Stimulated activated CD8-positive, alpha-beta memory T cell treated with anti-CD3 and anti-CD28 coated beads, Interleukin-7, amount 100 ng/mL, for 24 hours (primary cell): ENCODE data around the gene PUS10.
"Not testable (repeated sequence)": the region's sequence is repeated elsewhere in the genome, so short reads cannot be mapped to it uniquely, and the experiment has no call there.

ENCODE experiments used
- DNase-seq: peaks from one replicate; pipeline ENCODE4 v3.0.0-alpha.2; 2020; ENCODE audit warnings: low read depth

Gene PUS10

DNA sequence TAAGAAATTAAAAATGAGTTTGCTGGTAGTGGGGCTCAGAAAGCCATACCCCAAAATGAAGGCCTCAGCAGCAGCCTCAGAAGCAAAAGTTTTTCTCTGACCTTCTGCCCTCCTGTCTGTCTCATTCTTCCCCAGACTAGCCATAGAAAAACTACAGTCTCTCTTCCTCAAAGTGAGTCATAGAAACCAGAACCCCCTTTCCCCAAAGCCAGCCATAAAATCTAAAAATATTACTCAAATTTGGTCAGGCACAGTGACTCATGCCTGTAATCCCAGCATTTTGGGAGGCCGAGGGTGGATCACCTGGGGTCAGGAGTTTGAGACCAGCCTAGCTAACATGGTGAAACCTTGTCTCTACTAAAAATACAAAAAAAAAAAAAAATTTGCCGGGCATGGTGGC, 5.8 kb downstream of the PUS10 start:
- DNase-seq: not testable (repeated sequence)

DNA sequence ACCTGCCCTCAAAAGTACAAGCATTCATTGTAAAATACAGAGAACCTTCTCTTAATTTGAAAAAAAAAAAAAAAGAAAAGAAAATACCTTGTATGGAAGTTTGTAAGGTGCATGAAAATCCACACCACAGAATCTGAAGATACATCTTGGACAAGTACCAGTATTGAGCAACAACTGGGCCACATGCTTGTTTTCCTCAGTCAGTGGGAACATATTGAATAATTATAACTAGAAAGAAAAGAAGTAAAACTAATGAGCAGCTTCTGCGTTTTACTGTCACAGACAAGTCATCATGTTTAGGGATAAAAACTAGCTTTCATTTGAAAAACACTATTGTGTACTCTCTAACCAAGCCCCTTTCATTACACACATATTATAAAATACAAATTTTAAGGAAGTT, 6.4 kb downstream of the PUS10 start:
- no peak for DNase-seq

DNA sequence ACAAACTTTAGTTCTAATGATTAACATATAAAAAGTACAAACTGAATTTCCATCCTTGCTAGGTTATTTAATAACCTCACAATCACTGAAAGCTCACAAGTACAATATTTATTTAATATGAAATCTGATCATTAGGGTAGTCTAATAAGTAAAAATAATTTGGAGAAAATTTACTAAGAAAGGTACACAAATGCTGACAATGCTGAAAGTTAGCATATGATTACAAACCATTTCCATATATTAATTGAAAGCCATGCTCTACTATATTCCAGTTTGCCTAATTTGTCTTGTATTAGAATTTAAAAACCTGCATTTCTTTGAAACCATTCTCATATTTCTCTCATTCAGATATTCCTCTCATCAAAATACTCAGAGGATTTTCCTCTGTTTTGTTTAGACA, 8.7 kb downstream of the PUS10 start:
- DNase-seq: no peak

DNA sequence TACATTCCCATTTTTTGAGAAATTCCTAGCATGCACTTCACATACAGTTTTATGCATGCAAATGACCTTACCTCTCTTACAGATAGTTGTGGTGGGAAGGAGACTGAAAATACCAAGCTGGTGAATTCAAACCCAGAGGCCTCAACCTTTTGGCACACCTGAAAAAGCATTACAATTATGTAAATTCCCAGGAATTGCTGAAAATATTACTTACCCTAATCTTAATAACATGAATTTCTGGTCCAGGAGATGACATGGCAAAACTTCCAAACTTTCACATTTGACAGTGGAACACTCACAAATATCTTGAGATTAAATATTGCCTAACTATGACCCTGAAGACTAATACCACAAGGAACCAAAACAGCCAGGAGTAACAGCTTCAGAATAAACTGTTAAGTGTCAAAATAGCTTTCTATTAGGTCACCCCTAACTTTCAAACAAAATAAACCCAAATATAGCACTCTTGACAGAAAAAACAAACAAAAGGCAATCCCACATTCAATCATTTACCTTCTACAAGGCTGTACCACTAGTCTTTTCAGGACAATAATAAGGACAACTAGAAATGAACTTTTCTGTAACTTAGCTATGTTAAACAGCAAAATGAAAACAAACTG, 11.5 kb downstream of the PUS10 start:
- no peak for DNase-seq

DNA sequence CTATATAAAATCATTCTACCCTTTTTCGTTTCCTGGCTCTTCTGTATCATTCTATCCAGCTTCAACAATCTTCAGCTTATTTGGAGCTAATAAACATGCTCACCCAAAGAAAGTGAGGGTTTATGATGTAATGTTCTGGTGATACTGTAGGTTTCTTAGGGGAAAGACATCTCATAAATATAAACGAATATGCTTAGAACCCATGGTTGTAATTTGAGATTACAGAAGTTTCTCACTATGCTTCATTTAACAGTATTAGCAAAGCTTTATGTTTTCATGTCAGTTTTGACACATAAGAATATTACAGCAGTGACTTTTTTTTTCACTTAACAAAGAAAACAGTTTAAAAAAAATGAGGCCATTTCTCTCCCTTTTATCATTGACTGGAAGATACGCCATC, 12.3 kb downstream of the PUS10 start:
- DNase-seq: no peak

DNA sequence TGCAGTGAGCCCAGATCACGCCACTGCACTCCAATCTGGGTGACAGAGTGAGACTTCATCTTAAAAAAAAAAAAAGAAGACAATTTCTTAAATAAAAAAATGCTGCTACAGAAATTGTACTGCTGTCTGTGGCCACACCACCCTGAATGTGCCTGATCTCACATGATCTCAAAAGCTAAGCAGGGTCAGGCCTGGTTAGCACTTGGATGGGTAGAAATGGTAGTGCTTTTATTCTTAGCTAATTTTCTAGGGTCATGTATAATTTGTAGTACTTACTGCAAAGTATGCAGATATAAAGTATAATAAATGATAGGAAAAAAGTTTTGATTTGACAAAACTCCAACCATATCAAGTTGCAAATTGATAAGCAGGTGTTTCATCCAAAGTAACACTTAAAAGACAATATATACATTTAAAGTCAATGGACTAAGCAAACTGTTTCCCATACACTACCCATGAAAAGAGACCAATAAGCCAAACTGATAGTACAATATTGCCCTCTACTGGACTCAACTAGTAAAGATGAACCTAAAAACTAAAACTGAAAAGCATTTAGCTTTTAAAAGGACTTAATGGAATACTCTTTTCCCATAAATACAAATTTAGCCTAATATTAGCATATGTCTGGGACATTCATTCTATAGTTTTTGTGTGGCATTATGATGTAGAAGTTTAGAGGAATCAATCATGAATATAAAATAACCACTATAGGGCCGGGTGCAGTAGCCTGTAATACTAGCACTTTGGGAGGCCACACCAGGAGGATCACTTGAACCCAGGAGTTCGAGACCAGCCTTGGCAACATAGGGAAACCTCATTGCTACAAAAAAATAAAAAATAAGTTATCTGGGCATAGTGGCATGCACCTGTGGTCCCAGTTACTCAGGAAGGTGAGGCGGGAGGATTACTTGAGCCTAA, 19.2 kb downstream of the PUS10 start:
- DNase-seq: no peak

DNA sequence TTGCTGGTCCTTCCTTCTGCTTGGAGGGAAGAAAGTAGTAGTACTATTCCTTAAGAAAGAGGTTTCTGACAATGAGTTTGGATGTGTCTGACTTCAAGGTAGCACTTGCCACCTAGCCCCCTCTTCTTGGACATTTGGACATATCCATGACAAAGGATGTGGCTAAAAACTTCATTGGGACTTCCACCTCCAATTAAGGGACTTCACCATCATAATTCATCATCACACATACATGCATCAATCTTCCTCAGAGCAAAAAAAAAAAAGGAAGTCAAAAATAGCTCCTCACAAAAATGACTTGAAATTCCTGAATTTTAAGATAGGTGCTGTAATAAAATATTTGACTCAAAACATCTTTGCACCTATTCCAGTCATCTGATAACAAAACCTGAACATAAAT, 23.9 kb downstream of the PUS10 start:
- no peak for DNase-seq

DNA sequence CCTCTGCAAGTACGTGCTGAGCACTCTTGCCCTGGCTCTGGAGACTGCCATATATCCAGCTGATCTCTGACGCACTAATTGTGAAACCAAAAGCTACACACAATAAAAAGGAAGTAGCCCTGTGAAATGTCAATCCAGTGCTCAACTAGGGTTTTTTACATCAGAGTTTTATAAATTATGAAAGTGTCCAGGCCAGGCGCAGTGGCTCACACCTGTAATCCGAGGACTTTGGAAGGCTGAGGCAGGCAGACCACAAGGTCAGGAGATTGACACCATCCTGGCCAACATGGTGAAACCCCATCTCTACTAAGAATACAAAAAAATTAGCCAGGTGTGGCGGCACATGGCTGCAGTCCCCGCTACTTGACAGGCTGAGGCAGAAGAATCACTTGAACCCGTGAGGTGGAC, 25.1 kb downstream of the PUS10 start:
- DNase-seq: no peak

DNA sequence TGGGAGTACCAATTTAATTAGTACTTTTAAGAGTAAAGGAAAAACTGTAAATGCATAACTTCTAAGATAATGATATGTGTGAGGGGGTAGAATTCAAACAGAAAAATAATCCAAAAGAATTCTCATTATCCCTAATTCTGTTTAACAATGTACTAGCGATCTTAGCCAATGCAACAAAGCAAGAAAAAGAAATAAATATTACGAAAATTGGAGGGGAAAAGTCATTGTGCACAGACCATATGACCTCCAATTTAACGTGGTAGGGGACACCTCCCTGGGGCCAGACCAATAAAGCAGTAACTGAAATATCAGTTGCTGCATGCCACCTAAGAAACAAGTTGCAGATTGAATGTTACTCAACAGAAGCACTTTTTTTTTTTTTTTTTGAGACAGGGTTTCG, 26.4 kb downstream of the PUS10 start:
- no peak for DNase-seq

DNA sequence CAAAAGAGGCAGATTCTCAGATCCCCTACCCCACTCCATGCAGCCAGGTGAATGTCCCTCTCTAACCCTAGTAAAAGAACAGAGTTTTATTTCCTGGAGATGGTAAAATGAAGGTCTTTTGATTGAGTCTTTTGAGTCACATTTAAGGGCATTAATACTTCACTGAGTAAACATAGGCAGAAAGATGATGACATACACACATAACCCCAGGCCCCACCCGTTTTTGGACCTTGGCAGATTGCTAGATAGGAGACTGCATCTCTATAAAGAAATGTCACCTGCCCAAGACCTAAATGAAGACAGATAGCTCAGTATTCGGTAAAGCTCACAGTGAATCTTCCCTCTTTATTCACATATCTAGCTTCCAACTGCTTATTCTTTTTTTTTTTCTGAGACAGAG, 28.8 kb downstream of the PUS10 start:
- DNase-seq: no peak

DNA sequence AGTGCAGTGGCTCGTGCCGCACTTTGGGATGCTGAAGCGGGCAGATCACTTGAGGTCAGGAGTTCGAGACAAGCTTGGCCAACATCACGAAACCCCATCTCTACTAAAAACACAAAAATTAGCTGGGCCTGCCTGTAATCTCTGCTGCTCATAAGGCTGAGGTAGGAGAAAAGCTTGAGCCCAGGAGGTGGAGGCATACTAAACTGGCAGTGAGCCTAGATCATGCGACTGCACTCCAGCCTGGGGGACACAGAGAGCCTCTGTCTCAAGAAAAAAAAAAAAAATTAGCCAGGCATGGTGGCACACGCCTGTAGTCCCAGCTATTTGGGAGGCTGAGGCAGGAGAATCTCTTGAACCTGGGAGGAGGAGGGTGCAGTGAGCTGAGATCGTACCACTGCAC, 30.4 kb downstream of the PUS10 start:
- DNase-seq: not testable (repeated sequence)

DNA sequence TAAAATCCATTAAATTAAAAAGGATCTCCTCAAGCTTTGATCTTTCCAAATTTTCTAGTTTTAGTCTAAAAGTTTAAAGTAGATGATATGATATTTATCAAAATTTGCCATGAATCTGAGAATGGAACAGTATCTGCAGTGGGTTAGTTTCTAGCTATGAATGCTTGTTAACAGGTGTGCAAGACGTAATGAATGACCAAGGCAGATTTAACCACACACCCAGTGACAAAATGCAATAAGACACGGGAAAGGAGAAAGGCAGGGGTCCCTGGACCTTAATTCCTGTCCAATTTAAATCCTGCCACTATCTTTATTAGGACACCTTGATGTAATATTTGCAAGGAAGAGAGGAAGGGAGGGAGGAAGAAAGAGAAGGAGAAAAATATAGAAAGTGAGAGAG, 31.0 kb downstream of the PUS10 start:
- DNase-seq: no peak

DNA sequence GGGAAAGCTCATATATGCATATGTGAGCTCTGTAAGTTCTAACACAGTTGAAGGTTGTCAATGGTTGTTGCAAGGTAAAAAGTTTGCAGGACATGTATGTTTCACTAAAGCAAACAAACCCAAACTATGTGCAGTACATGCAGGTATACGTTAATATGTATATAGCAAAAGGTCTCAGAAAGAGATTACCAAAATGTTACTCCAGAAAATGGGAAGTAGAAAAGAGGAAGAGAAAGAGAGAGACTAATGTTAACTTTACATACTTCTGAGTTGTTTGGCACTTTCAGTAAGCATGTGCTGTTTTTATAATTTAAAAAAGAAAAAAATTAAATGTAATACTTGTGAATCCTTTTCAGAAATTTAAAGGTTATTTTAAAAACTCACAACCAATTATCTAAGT, 33.3 kb downstream of the PUS10 start:
- no peak for DNase-seq

DNA sequence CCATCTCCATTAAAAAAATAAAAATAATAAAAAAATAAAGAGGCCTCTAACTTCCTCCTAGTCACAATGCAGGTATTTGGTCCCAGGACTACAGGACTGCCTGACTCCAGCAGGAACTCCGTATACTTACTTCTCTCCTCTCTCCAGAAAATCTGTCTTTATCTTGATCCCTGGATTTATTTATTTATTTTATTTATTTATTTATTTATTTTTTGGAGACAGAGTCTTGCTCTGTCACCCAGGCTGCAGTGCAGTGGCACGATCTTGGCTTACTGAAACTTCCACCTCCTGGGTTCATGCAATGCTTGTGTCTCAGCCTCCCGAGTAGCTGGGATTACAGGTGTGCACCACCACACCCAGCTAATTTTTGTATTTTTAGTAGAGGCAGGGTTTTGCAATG, 36.0 kb downstream of the PUS10 start:
- DNase-seq: not testable (repeated sequence)

DNA sequence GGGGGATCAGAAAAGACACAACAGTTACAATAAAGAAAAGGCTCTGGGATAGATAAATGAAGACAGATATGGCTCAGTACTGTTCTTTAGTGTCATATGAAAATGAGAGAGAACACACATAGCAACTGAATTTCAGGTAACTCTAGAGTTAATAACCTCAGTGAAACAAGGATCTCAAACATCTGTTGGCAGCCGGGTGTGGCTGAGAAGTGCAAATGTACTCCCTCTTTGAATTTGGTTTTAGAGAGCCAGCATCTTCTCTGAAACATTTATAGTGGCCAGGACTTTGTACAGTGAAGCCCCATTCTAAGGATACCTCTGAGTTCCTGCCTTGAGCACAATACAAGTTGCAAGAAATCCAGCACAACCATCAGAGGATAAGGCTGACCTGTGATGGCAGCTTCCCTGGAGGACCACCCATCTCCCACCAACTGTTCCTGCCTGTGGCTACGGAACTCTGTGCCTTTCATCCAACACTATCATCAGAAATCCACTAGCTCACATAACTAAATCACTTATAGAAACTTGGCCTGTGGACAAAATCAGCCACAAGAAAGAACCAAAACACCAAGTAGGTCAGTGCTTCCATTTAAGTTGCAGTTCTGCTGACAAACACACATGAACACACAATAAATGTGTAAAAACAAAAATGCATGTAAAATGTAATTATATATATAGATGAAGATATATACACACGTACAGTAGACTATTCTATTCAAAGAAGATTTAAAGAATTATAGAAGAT, 37.8 kb downstream of the PUS10 start:
- no peak for DNase-seq

DNA sequence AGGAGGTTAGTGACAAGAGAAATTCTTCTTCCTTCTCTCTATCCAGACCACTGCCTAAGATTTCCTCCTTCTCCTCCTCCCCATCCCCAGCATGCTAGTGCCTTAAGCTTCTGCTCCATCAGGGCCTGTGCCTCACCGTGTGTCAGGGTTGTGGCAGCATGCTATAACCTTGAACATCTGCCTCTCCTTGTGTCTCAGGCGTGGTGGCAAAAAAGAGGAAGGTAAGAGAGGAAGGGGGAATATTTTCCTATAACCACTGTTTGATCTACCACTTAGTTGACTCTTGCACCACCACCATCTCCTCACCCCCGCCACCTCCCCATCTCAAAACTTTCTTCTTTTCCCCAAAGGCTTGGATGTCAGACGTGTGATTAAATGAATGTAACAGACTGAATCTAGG, 38.8 kb downstream of the PUS10 start:
- no peak for DNase-seq

DNA sequence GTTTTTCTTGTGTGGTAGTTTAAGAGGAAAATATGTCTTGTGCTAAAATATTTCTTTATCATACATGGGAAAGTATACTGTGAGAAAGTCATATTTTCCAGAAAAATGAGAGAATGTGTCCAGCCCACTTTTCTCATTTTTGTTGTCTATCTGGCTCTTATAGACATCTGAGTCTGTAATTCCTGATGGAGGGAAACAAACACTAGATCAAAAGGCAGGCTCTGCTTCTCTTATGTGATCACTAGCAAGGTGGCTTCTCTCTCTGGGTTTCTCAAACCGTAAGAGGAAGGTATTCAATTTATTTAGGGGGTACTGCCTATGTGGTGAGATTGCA, 40.5 kb downstream of the PUS10 start:
- DNase-seq: no peak

DNA sequence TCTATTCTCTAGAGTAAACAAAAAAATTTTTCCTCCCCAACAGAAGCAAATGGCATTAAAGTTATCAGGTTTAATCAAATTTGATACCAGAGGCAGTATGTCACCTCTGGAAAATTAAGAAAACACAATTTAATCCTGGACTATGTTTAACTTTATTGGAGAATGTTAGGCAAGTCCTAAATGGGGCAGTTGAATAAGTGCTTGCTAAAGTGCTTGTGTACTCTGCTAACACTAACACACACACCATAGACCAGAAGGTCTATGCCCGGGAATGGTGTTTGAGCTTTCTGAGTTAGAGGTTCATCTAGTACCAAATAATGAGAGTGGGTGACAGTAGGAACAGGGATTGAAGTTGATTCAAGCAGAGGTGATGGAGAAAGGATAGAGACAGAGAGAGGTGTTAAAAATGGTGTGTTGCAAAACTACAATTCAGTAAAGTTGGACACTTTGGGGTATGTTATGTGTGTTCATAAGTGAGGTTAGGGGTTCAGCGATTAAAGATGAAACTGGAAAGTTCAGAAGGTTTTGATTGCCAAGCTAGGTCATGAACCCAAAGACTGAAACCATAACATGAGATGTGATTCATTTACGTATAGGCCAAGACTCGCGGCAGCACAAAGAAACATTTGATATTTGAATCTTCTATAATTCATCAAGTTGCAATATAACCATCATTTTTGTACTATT, 41.0 kb downstream of the PUS10 start:
- no peak for DNase-seq

DNA sequence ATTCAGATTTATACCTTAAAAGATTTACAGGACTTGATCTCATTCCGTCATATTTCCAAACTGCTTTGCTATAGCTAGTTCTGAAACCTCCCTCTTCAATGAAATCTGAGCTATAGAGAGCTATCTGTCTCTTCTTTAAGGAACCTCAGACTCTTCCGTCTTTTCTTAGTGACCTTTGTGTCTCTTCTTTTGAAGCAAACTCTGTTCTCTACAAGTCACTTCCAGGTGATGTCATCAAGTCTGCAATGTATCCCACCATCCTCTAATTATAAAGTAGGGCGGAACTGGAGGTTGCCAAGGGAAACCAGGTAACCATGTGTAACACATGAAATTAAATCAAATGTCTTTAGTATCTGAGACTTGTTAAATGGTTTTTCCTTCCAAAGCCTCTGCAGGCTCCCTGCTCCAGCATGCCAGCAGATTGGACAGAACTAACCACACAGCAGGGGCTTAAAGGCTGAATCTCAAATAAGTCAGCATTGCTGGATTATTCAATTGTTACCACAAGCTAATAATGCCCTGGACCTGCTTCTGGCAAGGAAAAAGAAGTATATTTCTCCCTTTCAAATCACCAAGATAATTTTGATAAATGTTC, 41.7 kb downstream of the PUS10 start:
- DNase-seq: no peak

DNA sequence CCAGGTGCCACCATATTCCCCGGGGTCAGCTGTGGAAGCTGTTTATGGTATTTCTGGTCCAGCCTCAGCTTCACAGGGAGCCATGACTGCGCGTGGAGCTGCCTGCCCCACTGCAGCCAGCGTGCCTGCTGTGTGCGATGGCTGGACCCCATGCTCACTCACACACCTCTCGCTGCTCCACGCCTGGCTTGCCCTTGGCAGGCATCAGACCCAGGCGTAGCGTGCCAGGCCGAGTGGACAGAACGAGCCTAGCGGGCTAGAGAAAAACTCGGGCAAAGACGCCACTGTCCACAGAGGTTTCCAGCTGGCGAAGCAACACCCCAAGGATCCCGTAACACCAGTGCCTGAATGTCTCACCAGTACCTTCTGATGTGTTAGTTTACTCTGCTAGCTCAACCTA, 43.4 kb downstream of the PUS10 start:
- DNase-seq: no peak

DNA sequence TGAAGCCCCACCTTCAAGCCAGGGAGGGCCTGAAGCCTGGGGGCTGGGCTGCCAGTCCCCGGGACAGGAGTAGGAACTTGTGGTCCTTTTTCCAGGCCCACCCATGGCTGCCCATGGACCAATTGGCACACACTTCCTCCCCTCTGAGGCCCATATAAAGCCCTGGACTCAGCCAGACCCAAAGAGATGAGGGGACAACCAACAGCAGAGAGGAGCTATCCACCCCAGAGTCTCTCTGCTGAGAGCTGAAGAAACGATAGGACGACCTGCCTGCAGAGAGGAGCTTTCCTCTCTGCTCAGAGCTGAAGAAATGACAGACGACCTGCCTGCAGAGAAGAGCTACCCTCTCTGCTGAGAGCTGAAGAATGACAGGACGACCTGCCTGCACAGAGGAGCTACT, 44.4 kb downstream of the PUS10 start:
- no peak for DNase-seq
